Stimulated activated CD4-positive, alpha-beta T cell treated with anti-CD3 and anti-CD28 coated beads, Interleukin-1b, Interleukin-23, amount 100 ng/mL, for 24 hours (primary cell): ENCODE data around the gene AMBRA1.
"Not testable (repeated sequence)": the region's sequence is repeated elsewhere in the genome, so short reads cannot be mapped to it uniquely, and the experiment has no call there.

ENCODE experiments used
- DNase-seq, 4 experiments: peaks; one replicate each; pipeline ENCODE4 v3.0.0-alpha.2; 2020; ENCODE audit warnings: low read depth in 4 of 4, low spot score in 1 of 4

The AMBRA1 gene

GRCh38 chr11:46387456-46387855 lies 206.4 kb downstream of the AMBRA1 start:
- no peak for DNase-seq

DNA sequence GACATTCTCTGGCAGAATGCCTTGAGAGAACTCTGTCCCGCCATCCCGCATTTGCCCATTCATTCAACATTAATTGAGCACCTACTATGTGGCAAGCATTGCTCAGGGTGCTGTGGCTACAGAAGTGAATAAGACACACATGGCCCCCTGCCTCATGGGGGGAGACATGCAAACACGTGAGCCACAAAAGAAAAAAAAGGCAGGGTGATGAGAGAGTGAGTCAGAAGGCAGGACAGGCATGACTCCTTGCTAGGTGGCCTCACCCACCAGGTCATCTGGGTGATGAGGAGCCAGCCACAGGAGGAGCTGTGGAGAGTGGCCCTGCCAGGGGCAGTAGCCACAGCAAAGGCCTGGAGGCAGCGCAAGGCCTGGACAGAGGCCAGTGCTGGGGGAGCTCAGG lies 207.1 kb downstream of the AMBRA1 start:
- no peak for DNase-seq

- no peak for DNase-seq
Observed at GRCh38 chr11:46386005-46386578, 207.7 kb downstream of the AMBRA1 start.

GRCh38 chr11:46385169-46386004 lies 208.4 kb downstream of the AMBRA1 start:
- no peak for DNase-seq

GRCh38 chr11:46383974-46384701 lies 209.7 kb downstream of the AMBRA1 start:
- DNase-seq, result no peak

GRCh38 chr11:46383404-46383758 lies 210.4 kb downstream of the AMBRA1 start:
- no peak for DNase-seq

DNA sequence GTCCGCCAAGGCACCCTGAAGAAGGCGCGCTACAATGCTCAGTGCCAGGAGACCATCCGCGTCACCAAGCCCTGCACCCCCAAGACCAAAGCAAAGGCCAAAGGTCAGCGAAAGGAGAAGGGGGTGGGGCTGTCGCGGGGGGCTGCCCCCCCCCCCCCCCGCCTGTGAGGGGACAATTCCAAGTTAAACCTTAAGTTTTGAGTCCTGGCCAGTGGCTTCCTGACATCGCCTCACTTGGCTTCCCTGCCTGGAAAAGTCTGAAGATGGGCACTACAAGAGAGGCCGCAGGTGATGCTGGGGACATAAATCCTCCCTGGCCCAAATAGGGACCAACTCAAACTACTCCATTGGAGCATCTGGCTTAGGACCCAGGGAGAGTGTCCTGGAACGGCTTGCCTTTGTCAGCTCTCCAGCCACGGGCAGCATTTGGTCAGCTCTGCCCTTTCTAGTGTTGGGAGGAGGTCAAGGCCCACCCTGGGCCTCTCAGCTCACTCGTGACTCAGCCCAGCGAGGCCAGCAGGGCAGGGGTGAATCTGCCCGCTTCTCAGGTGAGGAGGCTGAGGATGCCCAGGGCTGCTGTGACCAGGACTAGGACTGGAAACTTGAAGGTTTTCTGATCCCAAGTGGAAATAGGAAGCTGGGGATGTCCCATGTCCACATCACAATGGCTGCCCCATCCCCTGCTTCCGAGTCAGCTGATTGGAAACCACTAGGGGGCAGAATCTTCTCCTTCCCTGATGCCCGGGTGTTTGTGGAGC lies 211.0 kb downstream of the AMBRA1 start:
- DNase-seq, result no peak

GRCh38 chr11:46381819-46382645 lies 211.8 kb downstream of the AMBRA1 start:
- no peak for DNase-seq

DNA sequence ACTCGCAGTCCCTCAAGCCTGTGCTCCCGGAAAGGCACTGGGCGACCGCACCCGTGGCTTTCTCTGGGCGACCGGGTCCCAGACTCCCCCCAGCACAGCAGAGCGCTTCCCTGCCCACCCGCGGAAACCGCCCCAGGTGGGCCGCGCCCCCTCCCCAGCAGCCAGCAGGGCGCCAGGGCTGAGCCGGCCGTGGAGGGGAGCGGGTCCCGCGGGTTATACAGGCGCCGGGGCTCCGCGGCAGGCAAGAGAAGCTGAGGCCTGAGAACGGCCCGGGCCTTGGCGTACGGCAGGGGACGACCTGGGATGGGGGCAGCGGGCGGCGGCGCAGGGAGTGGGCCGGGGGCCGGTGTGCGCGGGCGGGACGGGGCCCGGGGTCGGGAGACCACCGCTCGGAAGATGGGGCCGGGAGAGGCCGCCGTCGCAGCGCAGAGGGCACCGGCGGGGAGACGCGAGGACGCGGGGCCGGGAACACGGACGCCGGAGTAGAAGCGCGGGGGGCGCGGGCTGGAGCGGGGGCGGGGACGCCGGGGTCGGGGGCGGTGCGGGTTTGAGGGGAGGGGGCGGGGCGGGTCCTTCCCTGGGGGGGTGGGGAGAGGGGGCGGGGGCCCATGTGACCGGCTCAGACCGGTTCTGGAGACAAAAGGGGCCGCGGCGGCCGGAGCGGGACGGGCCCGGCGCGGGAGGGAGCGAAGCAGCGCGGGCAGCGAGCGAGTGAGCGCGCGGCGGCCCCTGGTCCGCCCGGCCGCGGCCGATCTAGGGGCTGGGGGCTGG lies 212.6 kb downstream of the AMBRA1 start, which contains the start of gene MDK:
Gene MDK, plus strand, starts transcription at position 622 of the 771 bp plus-strand sequence. CDS start 389 bp downstream, outside the sequence.
- no peak for DNase-seq

DNA sequence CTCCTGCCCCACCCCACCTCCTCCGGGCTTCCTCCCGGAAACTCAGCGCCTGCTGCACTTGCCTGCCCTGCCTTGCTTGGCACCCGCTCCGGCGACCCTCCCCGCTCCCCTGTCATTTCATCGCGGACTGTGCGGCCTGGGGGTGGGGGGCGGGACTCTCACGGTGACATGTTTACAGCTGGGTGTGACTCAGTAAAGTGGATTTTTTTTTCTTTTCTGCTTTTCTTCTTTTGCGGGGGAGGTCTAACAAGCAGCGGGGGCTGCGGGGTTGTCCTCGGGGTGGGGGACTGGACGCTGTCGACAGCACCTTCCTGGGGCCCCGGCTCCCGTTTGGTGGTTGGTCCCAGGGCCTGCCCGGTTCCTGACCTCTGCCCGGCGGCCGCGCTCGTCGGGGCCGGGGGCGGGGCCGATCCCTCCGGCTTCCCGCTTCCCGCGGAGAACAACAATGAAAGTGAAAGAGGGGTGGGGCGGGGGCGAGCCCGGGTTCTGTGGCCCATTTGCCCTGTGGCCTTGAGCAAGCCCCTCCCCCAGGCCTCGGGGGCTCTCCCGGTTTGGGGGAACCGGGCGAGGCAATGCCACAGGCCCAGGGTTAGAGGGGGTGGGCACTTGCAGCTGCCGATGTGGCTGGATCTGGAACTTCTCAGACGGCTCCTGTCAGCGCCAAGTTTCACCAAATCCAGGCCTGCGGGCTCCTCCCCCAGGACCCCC lies 213.3 kb downstream of the AMBRA1 start:
- peak in 3 of 4 experiments; percentile 32 to 66 (median 49) for DNase-seq

- DNase-seq, result not testable (repeated sequence)
Observed at GRCh38 chr11:46379482-46380293, 214.1 kb downstream of the AMBRA1 start.

DNA sequence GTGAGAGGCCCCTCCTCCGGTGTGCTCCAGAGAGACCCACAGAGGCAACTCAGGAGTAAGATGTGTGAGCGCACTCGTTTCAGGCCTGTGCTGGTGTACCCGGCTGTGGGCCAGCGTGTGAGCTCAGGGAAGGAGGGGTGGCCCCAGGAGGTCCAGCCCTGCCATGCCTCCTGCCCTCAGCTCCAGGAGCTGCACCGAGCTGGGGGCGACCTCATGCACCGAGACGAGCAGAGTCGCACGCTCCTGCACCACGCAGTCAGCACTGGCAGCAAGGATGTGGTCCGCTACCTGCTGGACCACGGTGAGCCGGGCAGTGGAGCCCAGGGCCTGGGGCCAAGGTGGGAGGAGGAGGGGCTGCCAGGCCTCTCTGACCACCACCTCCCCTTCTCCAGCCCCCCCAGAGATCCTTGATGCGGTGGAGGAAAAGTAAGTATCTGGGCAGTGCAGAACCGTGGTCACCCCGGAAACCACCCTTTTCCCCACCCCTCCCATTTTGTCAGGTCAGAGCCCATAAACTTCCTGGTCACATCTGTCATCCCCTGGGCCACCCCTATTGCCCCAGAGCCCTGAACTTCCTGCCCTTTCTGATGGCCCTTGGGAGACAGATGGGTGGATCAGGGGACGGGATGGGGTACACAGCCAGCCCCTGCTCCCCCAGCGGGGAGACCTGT lies 214.9 kb downstream of the AMBRA1 start:
- no peak for DNase-seq

DNA sequence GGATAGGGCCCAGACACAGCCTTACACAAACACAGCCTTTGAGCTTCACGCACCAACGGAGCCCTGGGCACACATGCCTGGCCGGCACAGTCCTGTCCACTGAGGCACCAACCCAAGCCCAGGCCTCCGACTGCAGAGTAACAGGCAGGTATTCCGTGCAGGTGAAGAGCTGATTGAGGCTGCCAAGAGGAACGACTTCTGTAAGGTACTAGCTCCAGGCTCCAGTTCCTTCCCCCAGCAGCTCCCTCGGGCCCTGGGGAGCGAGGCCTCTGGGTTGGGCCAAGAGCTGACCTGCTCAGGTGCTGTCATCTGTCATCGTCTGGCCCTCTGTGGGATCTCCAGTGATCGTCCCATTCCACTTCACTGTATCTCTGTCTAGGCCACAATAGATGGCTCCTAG lies 215.5 kb downstream of the AMBRA1 start:
- no peak for DNase-seq

DNA sequence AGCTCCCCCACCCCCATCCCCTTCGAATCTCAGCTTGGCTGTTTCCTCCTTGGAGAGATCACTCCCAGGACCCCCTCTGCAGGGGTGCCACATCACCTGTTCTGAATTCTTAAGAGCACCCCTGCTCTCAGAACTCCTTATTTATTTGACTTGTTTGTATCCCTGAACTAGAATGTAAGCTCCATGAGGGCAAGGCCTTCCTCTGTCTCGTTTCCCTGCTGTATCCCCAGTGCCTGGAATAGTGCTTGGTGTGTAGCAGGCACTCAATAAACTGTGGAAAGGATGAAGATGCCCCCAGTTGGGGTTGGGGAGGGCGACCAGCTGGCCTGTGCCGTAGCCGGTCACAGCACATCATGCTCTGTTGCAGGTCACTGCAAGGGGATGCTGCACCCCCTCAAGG lies 216.0 kb downstream of the AMBRA1 start:
- DNase-seq, result no peak

DNA sequence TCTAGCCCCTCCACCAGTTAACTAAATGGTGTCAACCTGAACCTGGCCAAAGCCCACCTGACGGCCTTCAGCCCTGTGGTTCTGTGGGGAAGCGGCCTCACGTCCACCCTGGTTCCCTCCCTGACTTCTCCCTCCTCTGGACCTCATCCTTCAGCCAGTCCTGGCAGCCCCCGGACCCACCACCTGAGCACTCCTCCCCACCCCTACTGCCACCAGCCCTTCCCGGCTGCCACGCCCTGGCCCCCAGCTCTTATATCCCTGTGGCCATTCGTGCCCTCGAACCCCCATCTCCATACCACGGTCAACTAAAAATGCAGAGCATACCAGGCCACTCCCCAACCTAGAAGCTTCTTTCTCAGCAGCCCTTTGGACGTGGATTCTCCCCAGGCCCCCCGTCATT lies 216.5 kb downstream of the AMBRA1 start:
- no peak for DNase-seq

DNA sequence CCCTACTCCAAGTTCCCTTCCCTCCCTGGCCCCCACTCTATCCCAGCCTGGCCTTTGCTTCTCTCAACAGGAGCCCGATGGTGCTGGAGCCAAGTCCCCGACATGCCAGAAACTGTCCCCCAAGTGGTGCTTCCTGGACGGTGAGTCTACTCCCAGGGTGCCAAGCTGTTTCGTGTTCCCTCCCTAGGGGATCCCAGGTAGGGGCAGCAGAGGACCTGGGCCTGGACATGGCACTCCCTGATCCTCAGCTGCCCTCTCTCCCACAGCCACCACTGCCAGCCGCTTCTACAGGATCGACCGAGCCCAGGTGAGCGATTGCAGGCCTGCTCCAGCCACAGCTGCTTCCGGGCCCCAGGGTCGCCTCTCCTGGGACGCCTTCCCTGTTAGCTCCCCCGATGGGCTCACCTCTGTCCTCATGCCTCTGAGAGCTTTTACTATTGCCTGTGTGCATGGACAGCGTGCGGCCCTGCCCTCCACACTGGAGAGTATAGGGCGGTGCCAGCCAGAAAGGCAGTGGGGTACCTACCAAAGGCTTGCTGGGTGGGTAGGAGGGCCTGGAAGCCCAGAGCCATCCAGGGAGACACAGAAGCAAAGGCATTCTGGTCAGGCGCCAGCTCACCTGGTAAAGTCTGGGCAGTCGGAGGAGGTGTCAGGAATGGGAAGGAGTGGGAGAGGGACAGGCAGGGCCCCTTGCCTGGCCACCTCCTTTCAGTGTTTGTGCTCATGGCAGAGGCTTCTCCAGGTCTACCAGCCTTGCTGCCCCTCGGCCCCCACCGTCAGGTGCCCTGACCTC lies 217.4 kb downstream of the AMBRA1 start:
- DNase-seq, result no peak
